Left cardiac atrium (tissue), 4 donors: ENCODE results near the gene KATNB1. TPM values are rescaled to one million over a fixed set of nuclear protein-coding genes. Genes with fewer than 3 reads are reported as not detected.
A peak's percentile ranks its signal among the peaks of the same experiment; 100 is the strongest.
"Not testable (repeated sequence)": the region's sequence is repeated elsewhere in the genome, so short reads cannot be mapped to it uniquely, and the experiment has no call there.

Source experiments
- ATAC-seq, 2 donors: fragments of 200-7000 bp; cut with Tn5 transposase; one replicate each; pipeline ENCODE4 v1.9.1; 2020; ENCODE audit warnings: mild to moderate bottlenecking in 2 of 2, moderate library complexity in 2 of 2
- DNase-seq: peaks from one replicate; pipeline ENCODE4 v3.0.0-alpha.2; 2020
- intact Hi-C, 2 donors: fragments of 100-400 bp; cut with DNase I; formaldehyde crosslinking; loops; one replicate each; pipeline versions ENCODE4 v1.14.1 to v1.15.1; 2022 to 2023
- total RNA-seq, 2 donors: library from RNA; stranded (reverse); fragmentation: NEBNext Ultra II Directional; extraction: Animal tissue kit (Norgen Biotek cat#: 25700); gene quantifications; one replicate each; pipeline ENCODE4 v1.2.1, GENCODE V29; 2021
- donor health status: DM: no; HTN: yes; CAD: no.
- donor health status: DM: no; HTN: yes; CAD: no; lungs with severe emphysema.
- donor health status: DM: yes; HTN: yes; CAD: no.
- donor health status: Dilated cardiomyopathy.

The KATNB1 gene
- total RNA-seq, 2 donors from 2014 or later: 11.2 to 11.7 TPM

GRCh38 chr16:57794849-57795430 lies 59.4 kb downstream of the KATNB1 start:
- ATAC-seq (no peak), DNase-seq (no peak)
- intact Hi-C loops: loop anchor here in 1 of 2 donors (5.0 kb wide), 1 partner anchor 33 kb away; no protein-coding TSS in a partner anchor

- DNase-seq: no peak
- intact Hi-C loops: loop anchor here in 1 of 2 donors (5.0 kb wide), 1 partner anchor 33 kb away; no protein-coding TSS in a partner anchor
- ATAC-seq: no peak
Measured at GRCh38 chr16:57795431-57795878, 59.9 kb downstream of the KATNB1 start.

- intact Hi-C loops: loop anchor here in 1 of 2 donors (5.0 kb wide), 1 partner anchor 34 kb away; no protein-coding TSS in a partner anchor
Measured at GRCh38 chr16:57796014-57796413, 60.4 kb downstream of the KATNB1 start.

DNA sequence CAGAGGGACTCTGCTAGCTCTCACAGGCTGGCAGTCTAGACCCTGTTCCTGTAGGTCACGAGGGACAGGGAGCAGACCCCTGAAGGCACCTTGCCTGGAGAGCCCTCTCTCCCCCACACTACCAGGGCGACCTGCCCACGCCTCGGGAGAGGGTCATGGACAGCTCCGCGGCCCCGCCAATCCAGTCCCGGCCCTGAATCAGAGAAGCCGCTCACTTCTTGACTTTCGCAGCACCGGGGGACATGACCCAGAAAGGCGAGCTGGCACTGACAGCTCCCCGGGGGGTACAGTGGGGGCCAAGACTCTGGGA lies 61.6 kb downstream of the KATNB1 start:
- DNase-seq: no peak
- intact Hi-C loops: loop anchor here in 1 of 2 donors (5.0 kb wide), 1 partner anchor 35 kb away; no protein-coding TSS in a partner anchor
- no peak for ATAC-seq

More at GRCh38 chr16:57796014-57796413, 60.4 kb downstream of the KATNB1 start:
- DNase-seq, ATAC-seq: not testable (repeated sequence)

DNA sequence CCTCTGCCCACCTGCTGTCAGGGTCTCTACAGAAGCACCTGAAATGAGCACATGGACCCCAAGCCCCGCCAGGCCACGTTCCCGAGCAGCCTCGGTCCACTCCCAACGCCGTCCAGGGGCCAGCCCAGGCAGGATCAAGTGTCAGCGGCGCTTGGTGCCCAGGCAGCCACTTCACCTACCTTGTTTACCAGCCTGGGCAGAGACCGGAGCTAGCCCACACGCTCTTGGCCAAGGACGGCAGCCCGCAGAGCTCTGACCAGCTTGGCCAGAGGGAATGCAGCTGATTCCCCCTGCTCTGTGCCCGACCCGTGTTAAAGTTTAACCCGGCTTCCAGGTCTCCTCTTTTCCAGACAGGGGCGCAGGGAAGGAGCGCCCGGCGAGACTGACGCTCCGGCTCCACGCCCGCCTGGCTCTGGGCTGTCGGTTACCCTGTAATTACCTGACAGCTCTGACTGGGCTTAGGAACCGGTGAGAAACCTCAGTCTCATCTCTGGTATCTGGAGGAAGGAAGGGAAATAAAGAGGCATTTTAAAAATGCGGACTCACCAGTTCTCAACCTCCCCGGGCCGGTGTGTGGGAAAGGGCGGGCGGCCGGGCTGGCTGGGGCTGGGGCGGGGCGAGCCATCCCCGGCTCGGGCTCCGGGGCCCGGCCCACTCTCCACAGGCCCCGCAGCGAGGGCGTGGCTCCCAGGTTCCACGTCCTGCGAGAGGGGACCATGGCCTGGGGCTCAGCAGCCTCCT lies 62.1 kb downstream of the KATNB1 start:
- ATAC-seq: peak; percentile 16 to 56
- intact Hi-C loops: loop anchor here in 1 of 2 donors (5.0 kb wide), 1 partner anchor 35 kb away; no protein-coding TSS in a partner anchor
- no peak for DNase-seq

GRCh38 chr16:57798267-57798810 lies 62.8 kb downstream of the KATNB1 start:
- ATAC-seq (no peak), DNase-seq (no peak)
- intact Hi-C loops: loop anchor here in 1 of 2 donors (5.0 kb wide), 1 partner anchor 36 kb away; no protein-coding TSS in a partner anchor

DNA sequence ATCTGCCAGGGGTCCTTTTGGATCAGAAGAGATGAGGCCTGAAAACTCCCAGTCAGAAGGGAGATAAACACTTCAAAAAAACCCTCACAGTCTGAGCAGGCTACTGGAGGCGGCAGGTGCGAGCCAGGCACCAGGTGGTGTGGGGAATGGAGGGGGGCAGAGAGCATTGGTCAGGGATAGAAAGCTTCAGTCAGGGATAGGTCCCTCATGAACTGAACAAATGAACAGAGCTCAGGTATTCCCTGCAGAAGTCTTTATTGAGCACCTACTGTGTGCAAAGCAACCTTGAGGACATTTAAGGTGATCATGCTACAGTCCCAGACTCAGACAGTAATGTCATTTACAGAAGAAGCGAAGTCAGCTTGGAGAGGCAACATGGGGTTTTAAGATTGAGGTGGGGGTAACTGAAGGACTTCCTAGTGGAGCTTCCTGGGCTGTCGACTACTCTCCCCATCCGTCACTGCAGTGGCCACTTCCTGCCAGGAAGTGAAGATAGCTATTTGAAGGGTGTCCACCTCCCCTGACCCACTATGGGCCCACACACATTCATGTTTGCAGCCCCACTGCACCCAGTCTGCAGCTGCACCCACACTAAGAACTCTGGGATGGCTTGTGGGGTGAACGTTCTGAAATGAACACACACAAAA lies 63.5 kb downstream of the KATNB1 start:
- intact Hi-C loops: loop anchor here in 1 of 2 donors (5.0 kb wide), 1 partner anchor 37 kb away; no protein-coding TSS in a partner anchor
- no peak for DNase-seq
- no peak for ATAC-seq

GRCh38 chr16:57799600-57800199 lies 64.1 kb downstream of the KATNB1 start:
- intact Hi-C loops: loop anchor here in 1 of 2 donors (5.0 kb wide), 1 partner anchor 37 kb away; no protein-coding TSS in a partner anchor
- ATAC-seq (no peak), DNase-seq (no peak)

DNA sequence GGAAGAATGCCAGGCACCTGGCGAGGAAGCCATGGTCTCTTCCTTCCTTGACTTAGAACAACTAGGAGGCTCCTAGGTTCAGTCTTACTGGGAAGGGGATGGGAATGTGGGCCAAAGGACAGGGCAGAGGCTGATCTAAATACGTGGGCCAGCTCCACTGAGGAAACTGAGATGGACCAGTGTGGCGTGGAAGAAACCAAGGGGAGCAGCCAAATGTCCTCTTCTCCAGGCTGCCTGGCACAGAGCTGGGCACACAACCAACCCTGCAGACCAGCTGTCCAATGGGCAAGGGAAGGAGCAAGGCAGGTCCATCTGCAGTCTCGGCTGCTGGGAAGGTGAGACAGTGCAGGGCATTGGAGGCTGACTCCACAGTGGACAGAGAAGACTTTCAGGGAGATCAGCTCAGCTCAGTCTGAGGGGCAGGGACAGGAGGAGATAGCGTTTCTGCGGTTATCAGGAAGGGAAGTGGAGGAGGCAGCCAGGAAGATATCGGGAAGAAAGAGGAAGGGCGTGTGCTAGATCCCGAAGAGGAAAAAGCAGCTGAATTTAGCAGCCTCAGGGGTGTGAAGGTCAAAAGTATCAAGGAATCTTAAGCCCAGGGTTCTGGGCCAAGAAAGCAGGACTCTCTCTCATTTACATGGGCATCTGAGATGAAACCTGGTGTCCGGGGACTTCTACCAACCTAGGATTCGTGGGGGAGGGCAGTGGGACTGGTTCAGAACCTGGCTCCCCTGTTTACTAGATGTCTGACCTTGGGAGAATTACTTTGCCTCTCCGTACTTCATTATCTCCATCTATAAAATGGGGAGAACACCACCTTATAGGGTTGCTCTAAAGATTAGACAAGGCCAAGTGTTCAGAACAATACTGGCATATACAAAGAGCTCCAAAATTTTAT lies 64.9 kb downstream of the KATNB1 start:
- DNase-seq (no peak), ATAC-seq (peak in 1 of 2 donors; percentile 16)
- intact Hi-C loops: no loop called here

DNA sequence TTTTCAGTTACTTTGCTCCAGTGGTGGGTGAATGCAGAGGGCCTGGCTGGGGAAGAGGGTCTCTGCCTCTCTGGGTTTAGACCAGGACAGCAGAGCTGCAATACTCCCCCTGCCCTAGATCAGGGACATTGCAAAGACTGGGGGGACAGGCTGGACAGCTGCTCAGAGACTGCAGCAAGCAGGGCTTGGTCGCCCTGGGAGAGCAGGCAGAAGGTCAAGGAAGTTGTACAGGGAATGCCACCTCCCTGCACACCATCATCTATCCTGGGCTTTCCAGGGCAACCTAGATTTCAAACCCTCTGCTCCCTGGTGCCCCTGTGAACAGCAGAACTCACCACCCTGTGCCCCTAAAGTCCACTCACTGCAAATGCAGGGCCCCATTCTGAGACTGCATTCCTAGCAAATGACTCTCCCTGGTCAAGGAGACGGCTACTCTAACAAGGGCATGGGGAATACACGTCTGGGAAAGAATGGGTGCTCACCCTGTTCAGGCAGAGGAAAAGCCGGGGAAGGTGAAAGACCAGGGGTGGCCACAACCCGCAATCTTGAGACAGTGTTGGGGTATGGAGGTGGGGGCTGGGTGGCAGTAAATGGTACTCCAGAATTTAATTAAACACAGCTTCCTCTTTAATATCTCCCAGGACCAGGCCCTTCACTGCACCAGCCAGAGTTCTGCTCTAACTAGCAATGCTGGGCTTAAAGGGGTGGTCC lies 65.7 kb downstream of the KATNB1 start:
- peak; percentile 2 to 32 for ATAC-seq
- intact Hi-C loops: no loop called here

GRCh38 chr16:57801809-57802340 lies 66.3 kb downstream of the KATNB1 start:
- ATAC-seq (peak; percentile 39 to 48), DNase-seq (peak; percentile 75)
- intact Hi-C loops: loop anchor here in 1 of 2 donors (2.0 kb wide), 1 partner anchor 57 kb away; no protein-coding TSS in a partner anchor

More for the DNA sequence above, 65.7 kb downstream of the KATNB1 start:
- DNase-seq: no peak

DNA sequence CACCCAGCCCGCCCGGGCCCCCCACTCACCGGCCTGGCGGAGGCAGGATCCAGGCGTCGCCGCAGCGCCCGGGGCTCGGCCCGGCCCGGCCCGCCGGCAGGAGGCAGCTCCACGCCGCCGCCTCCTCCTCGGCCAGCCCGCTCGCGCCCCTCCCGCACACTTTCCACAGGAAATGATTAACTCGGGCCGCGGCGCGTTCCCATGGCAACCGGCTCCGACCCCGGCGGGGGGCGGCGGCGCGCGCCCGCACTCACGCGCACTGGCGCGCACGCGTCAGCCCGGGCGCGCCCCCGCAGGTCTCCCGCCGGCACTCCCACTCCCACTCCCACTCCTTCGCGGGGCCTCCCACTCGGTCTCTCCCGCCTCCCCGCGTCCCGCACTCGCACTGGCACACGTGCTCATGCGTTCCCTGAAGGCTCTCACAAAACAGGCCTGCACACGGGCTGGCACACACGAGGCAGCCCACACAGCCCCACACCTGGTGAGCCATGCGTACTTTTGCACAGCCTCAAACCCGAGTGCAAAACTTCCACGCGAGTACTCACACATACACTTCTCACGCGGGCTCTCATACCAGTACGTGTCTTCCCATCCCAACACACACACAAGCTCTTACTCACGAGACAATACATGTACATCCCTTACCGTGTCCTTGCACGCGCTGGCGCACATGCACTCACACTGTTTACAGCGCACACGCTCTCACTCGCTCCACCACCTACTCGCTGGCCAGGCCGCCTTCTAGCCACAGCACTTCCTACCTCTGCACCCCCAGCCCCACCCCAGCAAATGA lies 67.0 kb downstream of the KATNB1 start, which contains the start of gene KIFC3:
TSS of gene KIFC3 (minus strand) at position 151 of the 793 bp plus-strand sequence. CDS start 4,248 bp downstream, outside the sequence.
- peak; percentile 51 to 75 for ATAC-seq
- DNase-seq: peak; percentile 93
- intact Hi-C loops: loop anchor here in 1 of 2 donors (2.0 kb wide), 1 partner anchor 56 kb away; no protein-coding TSS in a partner anchor

DNA sequence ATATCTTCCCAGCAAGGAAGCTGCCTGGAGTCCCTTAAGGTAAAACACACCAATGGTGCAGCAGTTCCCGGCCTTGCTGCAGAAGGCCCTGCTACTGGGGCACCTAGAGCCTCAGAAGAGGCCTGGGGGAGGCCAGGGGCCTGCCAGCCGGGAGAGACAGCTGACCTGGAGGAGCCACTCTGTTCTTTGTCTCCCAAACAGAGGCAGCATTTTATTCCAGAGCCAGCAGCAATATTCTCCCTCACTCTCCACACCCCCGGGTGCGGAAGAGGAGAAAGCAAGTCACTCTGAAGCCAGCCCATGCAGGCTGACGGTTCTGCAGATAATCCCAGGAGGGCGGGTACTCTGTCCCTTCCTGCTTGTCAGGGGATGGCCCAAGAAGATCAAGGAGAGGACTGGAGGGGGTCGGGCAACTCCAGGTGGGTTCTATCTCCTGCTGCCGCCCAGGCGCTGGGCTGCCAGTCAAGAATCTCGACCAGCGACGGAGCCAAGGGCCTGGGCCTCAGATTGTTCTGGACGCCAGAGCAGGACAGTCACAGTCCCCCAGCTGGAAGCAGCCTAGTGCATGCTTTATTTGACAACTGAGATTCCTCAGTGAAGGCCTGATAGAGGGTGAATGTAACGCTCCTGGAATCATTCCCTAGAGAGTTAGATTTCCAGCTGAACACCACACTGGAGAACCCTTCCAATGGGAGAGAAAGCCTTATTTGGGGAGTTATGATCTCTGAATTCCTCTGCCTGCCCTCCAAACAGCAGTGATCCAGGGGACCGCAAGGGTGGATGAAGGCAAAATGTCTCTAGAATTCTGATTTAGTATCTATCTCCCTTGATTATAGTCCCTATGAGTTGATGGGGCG lies 67.8 kb downstream of the KATNB1 start:
- ATAC-seq: peak; percentile 32 to 46
- intact Hi-C loops: loop anchor here in 1 of 2 donors (2.0 kb wide), 1 partner anchor 55 kb away; no protein-coding TSS in a partner anchor
- no peak for DNase-seq

DNA sequence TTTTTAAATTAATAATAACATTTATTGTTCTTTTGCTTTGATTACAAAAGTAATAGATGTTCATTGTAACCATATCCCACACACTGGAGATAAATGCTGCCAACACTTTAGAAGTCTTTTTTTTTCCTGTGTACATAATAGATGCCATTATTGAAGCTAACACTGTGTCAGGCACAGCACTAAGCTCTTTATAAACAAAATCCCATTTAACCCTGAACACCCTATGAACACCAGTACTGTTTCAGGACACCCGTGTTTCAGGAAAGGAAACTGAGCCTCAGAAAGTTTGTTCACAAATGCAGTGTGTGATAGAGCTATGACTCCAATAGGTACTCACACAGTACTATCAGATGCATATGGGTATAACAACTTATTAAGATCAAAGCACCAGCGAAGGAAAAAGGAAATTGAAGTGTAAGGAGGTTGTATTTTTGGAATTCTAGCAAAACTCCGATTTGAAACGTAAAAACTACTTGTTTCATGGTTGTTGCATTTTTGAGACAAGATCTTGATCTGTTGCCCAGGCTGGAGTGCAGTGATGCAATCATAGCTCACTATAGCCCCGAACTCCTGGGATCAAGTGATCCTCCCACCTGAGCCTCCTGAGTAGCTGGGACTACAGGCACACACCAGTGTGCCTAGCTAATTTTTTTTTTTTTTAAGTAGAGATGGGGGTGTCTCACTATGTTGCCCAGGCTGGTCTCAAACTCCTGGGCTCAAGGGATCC lies 68.7 kb downstream of the KATNB1 start:
- intact Hi-C loops: no loop called here
- ATAC-seq: no peak

More for the DNA sequence above, 68.7 kb downstream of the KATNB1 start:
- DNase-seq: no peak
